GM10248 (cell line): Measurements from ENCODE around the gene IQGAP1.

Experiments
- CTCF ChIA-PET: fragments of 300-600 bp; sonication (Branson Sonifier 250); formaldehyde crosslinking; extraction: SDS; loops from one replicate; lab custom pipeline; 2021; ENCODE audit warnings: antibody characterized with exemption; lab: Yijun Ruan, JAX
- POLR2A ChIA-PET: fragments of 350-650 bp; sonication (Branson Sonifier 250); formaldehyde crosslinking; extraction: SDS; loops from one replicate; lab custom pipeline; 2020; ENCODE audit warnings: antibody characterized with exemption; lab: Yijun Ruan, JAX
- DNase-seq: peaks from one replicate; pipeline ENCODE4 v3.0.0; 2012; ENCODE audit errors: extremely low spot score
- CTCF ChIP-seq: IDR thresholded peaks from 2 replicates; pipeline ENCODE4 v1.5.1; 2012; ENCODE audit warnings: mild to moderate bottlenecking, low read depth; ENCODE audit errors: extremely low read depth, missing control alignments, control extremely low read depth

The IQGAP1 gene

DNA sequence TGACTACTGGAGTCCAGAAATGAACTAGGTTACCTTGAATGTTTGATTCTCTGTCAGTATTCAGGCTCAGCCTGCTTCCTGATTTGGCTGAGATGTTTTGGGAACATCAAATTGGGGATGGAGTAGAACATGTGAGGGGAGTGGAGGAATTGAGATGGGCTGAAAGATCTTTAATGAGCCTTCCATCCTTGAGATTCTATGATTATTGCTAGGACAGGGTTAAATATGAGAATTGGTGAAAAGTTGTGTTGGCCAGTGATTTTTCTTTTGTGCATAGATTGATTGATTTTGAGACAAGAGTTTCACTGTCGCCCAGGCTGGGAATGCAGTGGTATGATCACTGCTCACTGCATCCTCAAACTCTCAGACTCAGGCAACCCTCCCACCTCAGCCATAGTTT, 32.4 kb downstream of the IQGAP1 start:
- CTCF ChIA-PET: interaction anchor here (0.7 to 1.8 kb wide), 2 partner anchors 15 to 18 kb away, joined by 3 to 5 read pairs; no protein-coding TSS in a partner anchor
- no peak for DNase-seq
- POLR2A ChIA-PET: no interaction called here
- TF ChIP-seq CTCF: no peak

DNA sequence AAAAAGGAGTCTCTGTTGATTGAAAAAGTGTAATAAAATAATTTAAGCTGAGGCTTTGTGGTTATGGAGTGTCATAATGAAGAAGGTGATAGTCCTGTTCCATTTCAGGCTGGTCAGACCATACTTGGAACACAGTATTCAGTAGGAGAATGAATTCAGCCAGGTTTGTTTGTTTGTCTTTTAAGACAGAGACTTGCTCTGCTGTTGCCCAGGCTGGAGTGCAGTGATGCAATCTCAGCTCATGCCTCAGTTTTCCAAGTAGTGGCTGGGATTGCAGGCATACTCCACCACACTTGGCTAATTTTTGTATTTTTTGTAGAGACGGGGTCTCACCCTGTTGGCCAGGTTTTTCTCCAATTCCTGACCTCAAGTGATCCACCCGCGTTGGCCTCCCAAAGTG, 33.5 kb downstream of the IQGAP1 start:
- DNase-seq: no peak
- no peak for TF ChIP-seq CTCF
- POLR2A ChIA-PET: no interaction called here
- CTCF ChIA-PET: interaction anchor here (0.9 to 1.8 kb wide), 5 partner anchors 9 to 102 kb away, joined by 3 to 5 read pairs (median 5); no protein-coding TSS in a partner anchor

DNA sequence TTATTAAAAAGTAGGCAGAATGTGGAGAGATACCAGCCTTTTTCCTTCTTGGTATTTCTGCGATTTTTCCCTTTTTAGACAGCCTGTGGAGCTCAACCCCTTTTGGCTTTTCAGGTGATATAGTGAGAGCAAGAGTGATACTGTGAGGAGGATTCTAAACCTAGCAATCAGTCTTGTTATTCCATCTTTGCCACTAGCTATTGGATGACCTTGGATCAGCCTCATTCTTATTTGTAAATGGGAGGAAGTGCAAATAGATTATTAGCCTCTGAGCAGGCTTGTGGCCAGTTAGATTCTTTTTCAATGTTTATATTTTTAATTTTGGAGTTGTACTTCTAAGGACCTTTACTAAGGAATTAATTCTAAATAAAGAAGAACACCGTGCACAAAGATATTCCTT, 34.0 kb downstream of the IQGAP1 start:
- TF ChIP-seq CTCF: no peak
- ChIA-PET CTCF (interaction anchor here (0.9 to 1.8 kb wide), 4 partner anchors 9 to 102 kb away, joined by 3 to 5 read pairs (median 5); no protein-coding TSS in a partner anchor), POLR2A (no interaction called here)
- DNase-seq: no peak

- POLR2A ChIA-PET: no interaction called here
- CTCF ChIA-PET: interaction anchor here (1.0 to 2.5 kb wide), 8 partner anchors 9 to 223 kb away, joined by 3 to 11 read pairs (median 4); no protein-coding TSS in a partner anchor
- TF ChIP-seq CTCF: no peak
- no peak for DNase-seq
These were observed 34.9 kb downstream of the IQGAP1 start for GRCh38 chr15:90422936-90423335.

GRCh38 chr15:90423801-90424319, 35.8 kb downstream of the IQGAP1 start:
- no peak for DNase-seq
- POLR2A ChIA-PET: no interaction called here
- CTCF ChIA-PET: interaction anchor here (1.0 to 2.5 kb wide), 8 partner anchors 9 to 224 kb away, joined by 3 to 11 read pairs (median 4); no protein-coding TSS in a partner anchor
- TF ChIP-seq CTCF: no peak

DNA sequence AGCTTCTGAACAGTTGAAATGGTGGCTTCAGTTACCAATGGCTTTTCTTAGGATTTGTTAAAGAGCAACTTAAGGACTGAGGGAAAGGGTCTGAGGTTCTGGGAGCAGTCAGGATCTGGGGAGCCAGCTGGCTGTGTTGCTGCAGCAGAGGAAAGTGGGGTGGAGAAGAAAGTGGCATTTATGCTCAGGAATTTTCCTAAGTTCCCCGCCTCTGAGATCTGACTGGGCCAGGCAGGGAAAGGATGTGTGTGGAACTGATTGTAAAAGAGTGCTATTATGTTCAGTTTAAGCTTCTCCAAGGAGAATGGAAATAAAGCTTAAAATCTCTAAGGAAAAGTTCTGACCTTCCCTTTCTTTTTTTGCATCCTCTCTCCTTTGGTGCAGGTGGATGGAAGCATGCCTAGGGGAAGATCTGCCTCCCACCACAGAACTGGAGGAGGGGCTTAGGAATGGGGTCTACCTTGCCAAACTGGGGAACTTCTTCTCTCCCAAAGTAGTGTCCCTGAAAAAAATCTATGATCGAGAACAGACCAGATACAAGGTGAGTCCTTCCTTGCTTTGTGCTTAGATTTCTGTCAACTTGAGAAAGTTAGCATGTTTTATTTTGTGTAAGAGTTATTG, 37.8 kb downstream of the IQGAP1 start:
- TF ChIP-seq CTCF: no peak
- ChIA-PET CTCF (interaction anchor here (1.3 to 1.5 kb wide), 3 partner anchors 9 to 106 kb away, joined by 3 read pairs; no protein-coding TSS in a partner anchor), POLR2A (no interaction called here)
- DNase-seq: no peak
